Measurements from ENCODE around the gene RWDD1. TPM values are rescaled to one million over a fixed set of nuclear protein-coding genes. Genes with fewer than 3 reads are reported as not detected.

Gene RWDD1
- total and polyA plus RNA-seq, 8 donors: 8.7 to 98.1 (median 47.6) TPM

DNA sequence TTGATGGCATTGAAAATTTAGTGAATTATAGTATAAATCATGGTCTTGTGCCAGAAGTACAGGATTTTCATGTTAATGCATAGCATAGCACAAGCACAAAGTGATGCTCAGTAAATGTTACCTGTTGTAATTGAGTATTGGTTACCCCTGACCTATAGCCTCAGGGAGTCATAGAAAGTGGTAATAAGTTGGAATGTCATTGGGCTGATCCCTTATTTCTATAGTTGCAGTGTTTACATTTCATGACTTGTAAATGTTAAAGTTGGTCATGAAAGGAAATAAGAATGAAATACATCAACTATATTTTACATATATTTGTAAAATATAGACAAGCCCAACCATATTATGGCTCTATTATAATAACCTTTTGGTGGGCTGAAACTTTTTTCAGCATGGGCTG, 7.0 kb downstream of the RWDD1 start:
- no peak overlapping the region for H3K27ac ChIP-seq
- no peak for TF ChIP-seq EP300 (IDR thresholded peaks at IDR 0.05)
- TF ChIP-seq, protein P1, sequence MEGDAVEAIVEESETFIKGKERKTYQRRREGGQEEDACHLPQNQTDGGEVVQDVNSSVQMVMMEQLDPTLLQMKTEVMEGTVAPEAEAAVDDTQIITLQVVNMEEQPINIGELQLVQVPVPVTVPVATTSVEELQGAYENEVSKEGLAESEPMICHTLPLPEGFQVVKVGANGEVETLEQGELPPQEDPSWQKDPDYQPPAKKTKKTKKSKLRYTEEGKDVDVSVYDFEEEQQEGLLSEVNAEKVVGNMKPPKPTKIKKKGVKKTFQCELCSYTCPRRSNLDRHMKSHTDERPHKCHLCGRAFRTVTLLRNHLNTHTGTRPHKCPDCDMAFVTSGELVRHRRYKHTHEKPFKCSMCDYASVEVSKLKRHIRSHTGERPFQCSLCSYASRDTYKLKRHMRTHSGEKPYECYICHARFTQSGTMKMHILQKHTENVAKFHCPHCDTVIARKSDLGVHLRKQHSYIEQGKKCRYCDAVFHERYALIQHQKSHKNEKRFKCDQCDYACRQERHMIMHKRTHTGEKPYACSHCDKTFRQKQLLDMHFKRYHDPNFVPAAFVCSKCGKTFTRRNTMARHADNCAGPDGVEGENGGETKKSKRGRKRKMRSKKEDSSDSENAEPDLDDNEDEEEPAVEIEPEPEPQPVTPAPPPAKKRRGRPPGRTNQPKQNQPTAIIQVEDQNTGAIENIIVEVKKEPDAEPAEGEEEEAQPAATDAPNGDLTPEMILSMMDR (IDR thresholded peaks at IDR 0.05): no peak
- TF ChIP-seq POLR2A (IDR thresholded peaks at IDR 0.05): no peak
- TF ChIP-seq POLR2AphosphoS5 (IDR thresholded peaks at IDR 0.05): no peak
- no peaks in the 10 kb centered on the region for H3K9me3 ChIP-seq
- intact Hi-C loops (cut with DNase I; ENCODE audit: low total_unique reads): no loop called here
- no peak overlapping the region for H3K4me3 ChIP-seq
- peaks cover 0 to 60% (median 52%) of the 10 kb centered on the region in 4 donors for H3K36me3 ChIP-seq
- DNase-seq: no peak
- H3K27me3 ChIP-seq: no peaks in the 10 kb centered on the region
- peaks cover 4 to 52% (median 14%) of the 10 kb centered on the region in 4 donors for H3K4me1 ChIP-seq

DNA sequence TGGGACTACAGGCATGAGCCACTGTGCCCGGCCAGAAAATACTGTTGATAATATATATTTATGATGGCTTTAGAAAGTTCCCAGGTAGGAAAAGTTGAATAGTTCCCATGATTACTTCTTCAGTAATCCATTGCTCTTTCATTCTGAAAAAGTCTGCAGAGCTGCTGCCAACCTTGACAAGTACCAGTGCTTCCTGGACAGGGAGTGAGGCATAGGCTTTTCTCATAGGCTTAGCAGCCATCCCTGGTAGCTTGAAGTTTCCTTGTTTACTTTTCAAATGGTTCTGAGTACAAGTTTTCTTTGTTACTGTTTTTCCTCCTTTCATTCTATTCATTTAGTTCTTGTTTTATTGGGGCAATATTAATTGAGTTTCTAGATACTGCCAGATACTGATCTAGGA, 7.8 kb downstream of the RWDD1 start:
- Histone ChIP-seq H3K4me1 (peaks cover 0 to 44% (median 9%) of the 10 kb centered on the region in 4 donors), H3K9me3 (no peaks in the 10 kb centered on the region), H3K4me3 (no peak overlapping the region), H3K27me3 (no peaks in the 10 kb centered on the region), H3K27ac (no peak overlapping the region), H3K36me3 (peaks cover 0 to 67% (median 57%) of the 10 kb centered on the region in 4 donors)
- TF ChIP-seq POLR2AphosphoS5 (IDR thresholded peaks at IDR 0.05) (peak in 1 of 3 donors; percentile 23), EP300 (IDR thresholded peaks at IDR 0.05) (no peak)
- intact Hi-C loops (cut with DNase I; ENCODE audit: low total_unique reads): no loop called here
- WGBS, 5 donors: 73 to 94% (median 86%) methylated on average over 1 of the region's 1 CpG
- DNase-seq: no peak

DNA sequence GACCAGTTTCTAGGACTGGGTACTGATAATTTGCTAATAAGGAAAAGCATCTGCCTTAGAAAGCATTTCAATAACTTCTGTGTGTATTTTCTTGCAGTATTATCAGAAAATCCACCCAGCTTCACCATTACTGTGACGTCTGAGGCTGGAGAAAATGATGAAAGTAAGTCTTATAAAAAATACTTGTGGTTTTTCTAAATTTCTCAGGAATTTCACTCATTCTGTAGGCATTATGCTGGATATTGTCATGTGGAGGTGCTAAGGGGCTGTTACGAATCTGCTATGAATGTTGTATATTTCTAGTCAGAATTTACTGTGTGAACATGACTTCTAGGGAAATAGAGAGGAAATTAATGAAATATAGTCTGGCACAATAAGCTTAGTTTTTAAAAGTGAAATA, 8.9 kb downstream of the RWDD1 start:
- intact Hi-C loops (cut with DNase I; ENCODE audit: low total_unique reads): no loop called here
- Histone ChIP-seq H3K9me3 (no peaks in the 10 kb centered on the region), H3K4me3 (no peak overlapping the region), H3K4me1 (peaks cover 0 to 41% (median 9%) of the 10 kb centered on the region in 4 donors), H3K27ac (no peak overlapping the region), H3K27me3 (no peaks in the 10 kb centered on the region), H3K36me3 (peaks cover 4 to 73% (median 61%) of the 10 kb centered on the region in 4 donors)
- no peak for DNase-seq
- 82 to 90% (median 83%) methylated on average over 2 of the region's 2 CpGs for WGBS, 5 donors
- TF ChIP-seq, protein P1 (IDR thresholded peaks at IDR 0.05): no peak
- TF ChIP-seq POLR2A (IDR thresholded peaks at IDR 0.05): no peak
- TF ChIP-seq EP300 (IDR thresholded peaks at IDR 0.05): no peak
- TF ChIP-seq POLR2AphosphoS5 (IDR thresholded peaks at IDR 0.05): no peak

DNA sequence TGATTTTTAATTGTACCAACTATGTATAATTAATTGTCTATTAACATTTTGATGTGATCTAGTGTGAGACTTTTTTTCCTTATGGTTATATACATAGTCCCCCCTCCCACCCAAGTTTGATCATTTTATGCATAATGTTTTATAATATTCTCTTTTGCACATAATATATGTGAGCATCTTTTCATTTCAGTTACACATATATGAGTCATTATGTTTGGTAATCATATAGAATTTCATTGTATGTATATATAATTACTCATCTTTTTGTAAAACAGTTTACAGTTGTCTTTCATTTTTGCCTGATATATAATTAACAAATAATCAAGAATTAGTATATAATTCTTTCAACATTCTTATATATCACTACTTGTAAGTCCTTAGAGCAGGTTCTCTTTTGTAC, 15.0 kb downstream of the RWDD1 start:
- DNase-seq: no peak
- Histone ChIP-seq H3K4me1 (no peaks in the 10 kb centered on the region), H3K9me3 (no peaks in the 10 kb centered on the region), H3K27me3 (no peaks in the 10 kb centered on the region), H3K36me3 (peaks cover 16 to 75% (median 73%) of the 10 kb centered on the region in 4 donors), H3K27ac (no peak overlapping the region), H3K4me3 (no peak overlapping the region)
- TF ChIP-seq, protein P1 (IDR thresholded peaks at IDR 0.05): no peak
- TF ChIP-seq POLR2AphosphoS5 (IDR thresholded peaks at IDR 0.05) (no peak), EP300 (IDR thresholded peaks at IDR 0.05) (no peak), POLR2A (IDR thresholded peaks at IDR 0.05) (no peak)
- intact Hi-C loops (cut with DNase I; ENCODE audit: low total_unique reads): no loop called here

DNA sequence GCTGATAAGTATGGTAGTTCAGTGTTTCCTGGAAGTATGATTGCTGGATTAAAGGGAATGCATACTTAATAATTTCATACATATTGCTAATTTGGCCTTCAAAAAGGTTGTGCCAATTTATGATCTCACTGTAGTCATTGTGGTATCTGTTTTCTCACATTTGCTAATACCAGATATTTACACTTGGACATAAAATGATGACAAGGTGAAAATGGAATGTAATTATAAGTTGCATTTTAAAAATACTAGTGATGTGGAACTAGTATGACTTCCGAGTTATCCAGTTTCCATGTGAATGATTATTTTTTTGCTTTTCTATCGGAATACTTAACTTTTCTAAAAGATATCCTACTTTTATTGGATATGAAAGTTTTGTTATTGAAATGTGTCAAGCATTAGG, 15.4 kb downstream of the RWDD1 start:
- intact Hi-C loops (cut with DNase I; ENCODE audit: low total_unique reads): no loop called here
- H3K36me3 ChIP-seq: peaks cover 20 to 76% (median 73%) of the 10 kb centered on the region in 4 donors
- H3K27me3 ChIP-seq: no peaks in the 10 kb centered on the region
- H3K27ac ChIP-seq: no peak overlapping the region
- H3K9me3 ChIP-seq: no peaks in the 10 kb centered on the region
- WGBS, 5 donors: 93 to 97% (median 96%) methylated on average over 2 of the region's 2 CpGs
- TF ChIP-seq EP300 (IDR thresholded peaks at IDR 0.05) (no peak), POLR2AphosphoS5 (IDR thresholded peaks at IDR 0.05) (no peak), POLR2A (IDR thresholded peaks at IDR 0.05) (no peak)
- TF ChIP-seq, protein P1 (IDR thresholded peaks at IDR 0.05): no peak
- no peak overlapping the region for H3K4me3 ChIP-seq
- no peak for DNase-seq
- H3K4me1 ChIP-seq: no peaks in the 10 kb centered on the region

Measured in stomach (tissue), 9 donors.